DND-41 (cell line): ENCODE data around the gene HSD17B1.
A peak's percentile ranks its signal among the peaks of the same experiment; 100 is the strongest.

Experiments
- ATAC-seq: fragments of 200-7000 bp; cut with Tn5 transposase; 3 replicates; pipeline ENCODE4 v1.9.1; 2021; ENCODE audit warnings: low read depth; ENCODE audit not compliant: insufficient read depth
- DNase-seq: peaks from one replicate; pipeline ENCODE4 v3.0.0-alpha.2; 2020
- H2AFZ ChIP-seq: 2 replicates; pipeline ENCODE4 v1.6.0; 2012; ENCODE audit warnings: low read depth, low read length
- H3K27ac ChIP-seq: 2 replicates; pipeline ENCODE4 v1.5.1; 2012; ENCODE audit warnings: low read length, inconsistent platforms
- H3K27me3 ChIP-seq: fragments of 200-600 bp; sonication (generic); 2 replicates; pipeline ENCODE4 v1.6.0; 2012; ENCODE audit warnings: low read length, mild to moderate bottlenecking, inconsistent platforms; ENCODE audit not compliant: insufficient read depth, poor library complexity
- H3K36me3 ChIP-seq: 2 replicates; pipeline ENCODE4 v1.5.1; 2012; ENCODE audit warnings: low read length, inconsistent platforms; ENCODE audit not compliant: insufficient read depth
- H3K4me1 ChIP-seq: 2 replicates; pipeline ENCODE4 v1.5.1; 2012; ENCODE audit warnings: mild to moderate bottlenecking, low read length; ENCODE audit not compliant: insufficient read depth
- H3K4me2 ChIP-seq: 2 replicates; pipeline ENCODE4 v1.6.0; 2012; ENCODE audit warnings: mild to moderate bottlenecking, moderate library complexity, low read length, inconsistent platforms; ENCODE audit not compliant: insufficient read depth
- H3K4me3 ChIP-seq, 2 experiments: fragments of 200-600 bp in 1 of 2; shearing (Covaris generic) in 1 of 2; 2 replicates each; pipeline ENCODE4 v1.5.1; 2012 to 2016; ENCODE audit warnings: inconsistent platforms in 2 of 2, low read length in 2 of 2, mild to moderate bottlenecking in 2 of 2, low read depth in 1 of 2, moderate library complexity in 1 of 2
- H3K79me2 ChIP-seq: 2 replicates; pipeline ENCODE4 v1.6.0; 2012; ENCODE audit warnings: low read length, inconsistent platforms; ENCODE audit not compliant: insufficient read depth
- H3K9ac ChIP-seq: 2 replicates; pipeline ENCODE4 v1.6.0; 2012; ENCODE audit warnings: low read depth, mild to moderate bottlenecking, inconsistent platforms, low read length, moderate library complexity
- H3K9me3 ChIP-seq: 2 replicates; pipeline ENCODE4 v1.5.1; 2012; ENCODE audit warnings: low read length, moderate library complexity, mild to moderate bottlenecking, inconsistent platforms; ENCODE audit not compliant: insufficient read depth, severe bottlenecking
- H4K20me1 ChIP-seq: 2 replicates; pipeline ENCODE4 v1.6.0; 2012; ENCODE audit warnings: low read length; ENCODE audit not compliant: insufficient read depth
- CTCF ChIP-seq: IDR thresholded peaks from 2 replicates; pipeline ENCODE4 v1.5.1; 2012; ENCODE audit warnings: borderline replicate concordance, low read length, moderate library complexity, mild to moderate bottlenecking; ENCODE audit not compliant: poor library complexity, severe bottlenecking; ENCODE audit errors: extremely low read depth
- EZH2 ChIP-seq: IDR thresholded peaks from 3 replicates; pipeline ENCODE4 v1.6.1; 2012; ENCODE audit warnings: borderline replicate concordance, low read depth, mild to moderate bottlenecking, moderate library complexity, low read length, inconsistent platforms; ENCODE audit not compliant: severe bottlenecking

The HSD17B1 gene

GRCh38 chr17:42568341-42569111 lies 15.8 kb downstream of the HSD17B1 start:
- ATAC-seq (no peak), DNase-seq (no peak)
- H2AFZ ChIP-seq = no peak overlapping the region
- H3K27ac ChIP-seq = 0 out of 2 replicates have a peak overlapping the region, but pooled peaks have one; percentile 26
- no peaks in the 10 kb centered on the region for H3K9me3 ChIP-seq
- peaks cover 66% of the 10 kb centered on the region for H3K4me1 ChIP-seq
- peak overlapping the region; percentile 17; the same call in 1 of the 2 replicates for H3K9ac ChIP-seq
- H3K36me3 ChIP-seq = peaks cover 92% of the 10 kb centered on the region
- H4K20me1 ChIP-seq = peaks cover 22% of the 10 kb centered on the region; the same call in 1 of the 2 replicates
- peak overlapping the region; percentile 95 for H3K4me2 ChIP-seq
- peak overlapping the region in 1 of 2 experiments; percentile 36; a peak in 1 of 4 replicates for H3K4me3 ChIP-seq
- peaks cover 74% of the 10 kb centered on the region for H3K79me2 ChIP-seq
- TF ChIP-seq EZH2 = no peak
- no peak for TF ChIP-seq CTCF
- no peaks in the 10 kb centered on the region for H3K27me3 ChIP-seq

DNA sequence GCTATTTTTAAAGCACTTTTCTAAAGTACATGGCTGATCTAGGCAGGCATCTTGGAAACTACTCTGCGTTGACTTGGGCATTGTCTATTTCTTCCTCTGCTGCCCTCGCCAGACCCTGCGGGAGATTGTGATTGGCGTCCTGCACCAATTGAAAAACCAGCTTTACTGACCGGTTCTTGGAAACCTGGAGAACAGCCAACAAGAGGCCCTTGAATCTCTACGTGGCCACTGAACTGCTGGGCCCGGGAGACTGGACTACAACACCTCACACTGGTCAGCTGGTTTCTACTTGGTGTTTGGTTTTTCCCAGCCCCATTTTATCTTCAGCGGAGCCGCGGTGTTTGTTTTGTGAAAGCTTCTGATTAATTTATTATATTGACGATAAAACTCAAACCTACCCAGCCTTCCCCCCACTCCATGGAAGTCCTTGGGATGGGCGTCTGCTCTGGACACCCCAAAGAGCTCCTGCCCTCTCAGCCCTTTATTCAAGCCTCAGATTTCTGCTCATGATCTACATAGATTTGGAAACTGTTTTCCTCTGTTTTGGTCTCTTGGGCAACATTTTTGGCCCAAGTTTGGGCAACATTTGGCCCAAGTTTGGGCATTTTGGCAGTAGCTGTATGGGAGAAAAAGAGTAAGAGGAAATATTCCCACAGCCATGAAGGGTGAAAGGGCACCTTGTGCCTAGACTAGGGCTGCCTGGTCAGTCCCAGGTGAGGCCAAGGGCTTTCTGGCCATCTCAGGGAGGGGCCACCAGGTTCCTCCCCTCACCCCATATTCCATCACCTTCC lies 18.9 kb downstream of the HSD17B1 start:
- peaks cover 62% of the 10 kb centered on the region for H3K4me1 ChIP-seq
- H3K27me3 ChIP-seq = no peaks in the 10 kb centered on the region
- TF ChIP-seq CTCF = no peak
- no peak for TF ChIP-seq EZH2
- no peak for DNase-seq
- H4K20me1 ChIP-seq = peaks cover 22% of the 10 kb centered on the region; the same call in 1 of the 2 replicates
- H3K27ac ChIP-seq = no peak overlapping the region
- peaks cover 87% of the 10 kb centered on the region for H3K36me3 ChIP-seq
- H3K4me3 ChIP-seq = no peak overlapping the region
- no peaks in the 10 kb centered on the region for H3K9me3 ChIP-seq
- H3K79me2 ChIP-seq = peaks cover 85% of the 10 kb centered on the region
- H3K9ac ChIP-seq = no peak overlapping the region
- no peak overlapping the region for H2AFZ ChIP-seq
- peak overlapping the region; percentile 5; the same call in 1 of the 2 replicates for H3K4me2 ChIP-seq
- ATAC-seq = no peak

- Histone ChIP-seq H2AFZ (no peak overlapping the region), H4K20me1 (peaks cover 19% of the 10 kb centered on the region; the same call in 1 of the 2 replicates), H3K27me3 (no peaks in the 10 kb centered on the region), H3K4me3 (no peak overlapping the region), H3K4me1 (peaks cover 61% of the 10 kb centered on the region), H3K9ac (no peak overlapping the region), H3K36me3 (peaks cover 78% of the 10 kb centered on the region), H3K27ac (0 out of 2 replicates have a peak overlapping the region, but pooled peaks have one; percentile 26), H3K9me3 (no peaks in the 10 kb centered on the region), H3K4me2 (no peak overlapping the region), H3K79me2 (peaks cover 88% of the 10 kb centered on the region)
- no peak for DNase-seq
- ATAC-seq = no peak
- no peak for TF ChIP-seq EZH2
- no peak for TF ChIP-seq CTCF
Observed at GRCh38 chr17:42573095-42573494, 20.4 kb downstream of the HSD17B1 start.
